Measurements from ENCODE around the gene MSANTD1.
"Not testable (repeated sequence)": the region's sequence is repeated elsewhere in the genome, so short reads cannot be mapped to it uniquely, and the experiment has no call there.

MSANTD1 gene

GRCh38 chr4:3290889-3291321 lies 41.9 kb downstream of the MSANTD1 start:
- DNase-seq (ENCODE audit: low spot score), result no peak

GRCh38 chr4:3291411-3291968 lies 42.5 kb downstream of the MSANTD1 start:
- DNase-seq (ENCODE audit: low spot score), result peak; percentile 63

- DNase-seq (ENCODE audit: low spot score), result no peak
Measured at GRCh38 chr4:3291969-3292570, 43.1 kb downstream of the MSANTD1 start.

GRCh38 chr4:3292571-3293400 lies 43.8 kb downstream of the MSANTD1 start, which contains the start of gene RGS12:
TSS of gene RGS12 (plus strand) at chr4:3293021. CDS start at chr4:3316171, 23,150 bp downstream.
- DNase-seq (ENCODE audit: low spot score), result peak; percentile 98

- DNase-seq (ENCODE audit: low spot score), result peak; percentile 51
Measured at GRCh38 chr4:3293401-3294391, 44.7 kb downstream of the MSANTD1 start.

GRCh38 chr4:3294401-3295241 lies 45.7 kb downstream of the MSANTD1 start:
- no peak for DNase-seq (ENCODE audit: low spot score)

- peak; percentile 19 for DNase-seq (ENCODE audit: low spot score)
Measured at GRCh38 chr4:3295837-3296624, 47.1 kb downstream of the MSANTD1 start.

GRCh38 chr4:3296651-3297050 lies 47.7 kb downstream of the MSANTD1 start:
- peak; percentile 39 for DNase-seq (ENCODE audit: low spot score)

GRCh38 chr4:3297066-3297859 lies 48.3 kb downstream of the MSANTD1 start:
- peak; percentile 46 for DNase-seq (ENCODE audit: low spot score)

GRCh38 chr4:3299122-3299975 lies 50.4 kb downstream of the MSANTD1 start:
- DNase-seq (ENCODE audit: low spot score), result no peak

GRCh38 chr4:3299976-3300671 lies 51.2 kb downstream of the MSANTD1 start:
- DNase-seq (ENCODE audit: low spot score), result peak; percentile 37

- DNase-seq (ENCODE audit: low spot score), result not testable (repeated sequence)
Measured at GRCh38 chr4:3300882-3301281, 51.9 kb downstream of the MSANTD1 start.

GRCh38 chr4:3301450-3302172 lies 52.7 kb downstream of the MSANTD1 start:
- no peak for DNase-seq (ENCODE audit: low spot score)

GRCh38 chr4:3302173-3302785 lies 53.3 kb downstream of the MSANTD1 start:
- DNase-seq (ENCODE audit: low spot score), result peak; percentile 40

GRCh38 chr4:3302786-3303564 lies 54.0 kb downstream of the MSANTD1 start:
- DNase-seq (ENCODE audit: low spot score), result peak; percentile 44

GRCh38 chr4:3303565-3303824 lies 54.5 kb downstream of the MSANTD1 start:
- DNase-seq (ENCODE audit: low spot score), result no peak
